HL-60/S4 (cell line): ENCODE measurements around the gene OR10R2.
"Not testable (repeated sequence)": the region's sequence is repeated elsewhere in the genome, so short reads cannot be mapped to it uniquely, and the experiment has no call there.

ENCODE experiments used
- in situ Hi-C: fragments of 300-500 bp; cut with MboI; formaldehyde crosslinking; loops from 2 replicates; pipeline ENCODE4 v1.14.3; 2022; ENCODE audit warnings: low sequenced_read_pairs

OR10R2 gene

GRCh38 chr1:158471920-158472319 lies at the start of gene OR10R2:
Gene OR10R2, plus strand, starts transcription at chr1:158472220. Its CDS starts 106 bp downstream, at chr1:158472326.
- in situ Hi-C loops, result no loop called here

GRCh38 chr1:158425027-158425426 lies 47.0 kb upstream of the OR10R2 start:
- in situ Hi-C loops, result no loop called here

- in situ Hi-C loops, result no loop called here
Measured at GRCh38 chr1:158426137-158426536, 45.9 kb upstream of the OR10R2 start, which contains the start of gene OR10K2. Gene OR10K2, minus strand, starts transcription at chr1:158426237. Its CDS starts 5,371 bp downstream, at chr1:158420866.

GRCh38 chr1:158430163-158430562 lies 41.9 kb upstream of the OR10R2 start:
- in situ Hi-C loops, result not testable (repeated sequence)

GRCh38 chr1:158434741-158435140 lies 37.3 kb upstream of the OR10R2 start:
- in situ Hi-C loops, result no loop called here

- in situ Hi-C loops, result no loop called here
Measured at GRCh38 chr1:158445376-158445775, 26.6 kb upstream of the OR10R2 start.

GRCh38 chr1:158454537-158454936 lies 17.5 kb upstream of the OR10R2 start:
- in situ Hi-C loops, result no loop called here

GRCh38 chr1:158457246-158457645 lies 14.8 kb upstream of the OR10R2 start:
- in situ Hi-C loops, result no loop called here

- in situ Hi-C loops, result no loop called here
Measured at GRCh38 chr1:158458263-158458662, 13.8 kb upstream of the OR10R2 start.

GRCh38 chr1:158461534-158461933 lies 10.5 kb upstream of the OR10R2 start, which contains the start of gene OR10K1:
Gene OR10K1, plus strand, starts transcription at chr1:158461834. Its CDS starts 3,728 bp downstream, at chr1:158465562.
- in situ Hi-C loops, result no loop called here

GRCh38 chr1:158485455-158485854 lies 13.4 kb downstream of the OR10R2 start:
- in situ Hi-C loops, result loop anchor here (25.0 kb wide), 1 partner anchor 498 kb away; the partner anchor contains the start of gene KIRREL1

GRCh38 chr1:158491316-158491715 lies 19.3 kb downstream of the OR10R2 start:
- in situ Hi-C loops, result loop anchor here (25.0 kb wide), 1 partner anchor 504 kb away; the partner anchor contains the start of gene KIRREL1

- in situ Hi-C loops, result loop anchor here (25.0 kb wide), 1 partner anchor 506 kb away; the partner anchor contains the start of gene KIRREL1
Measured at GRCh38 chr1:158493054-158493453, 21.0 kb downstream of the OR10R2 start.

- in situ Hi-C loops, result loop anchor here (25.0 kb wide), 1 partner anchor 507 kb away; the partner anchor contains the start of gene KIRREL1
Measured at GRCh38 chr1:158494796-158495195, 22.8 kb downstream of the OR10R2 start.

GRCh38 chr1:158496374-158496773 lies 24.4 kb downstream of the OR10R2 start:
- in situ Hi-C loops, result loop anchor here (25.0 kb wide), 1 partner anchor 509 kb away; the partner anchor contains the start of gene KIRREL1

GRCh38 chr1:158506369-158506987 lies 34.5 kb downstream of the OR10R2 start:
- in situ Hi-C loops, result no loop called here

- in situ Hi-C loops, result no loop called here
Measured at GRCh38 chr1:158507511-158507910, 35.5 kb downstream of the OR10R2 start.

GRCh38 chr1:158509471-158510156 lies 37.6 kb downstream of the OR10R2 start:
- in situ Hi-C loops, result loop anchor here (10.0 kb wide), 1 partner anchor 485 kb away; no protein-coding TSS in a partner anchor

- in situ Hi-C loops, result loop anchor here (10.0 kb wide), 1 partner anchor 478 kb away; no protein-coding TSS in a partner anchor
Measured at GRCh38 chr1:158516966-158517365, 44.9 kb downstream of the OR10R2 start.

- in situ Hi-C loops, result no loop called here
Measured at GRCh38 chr1:158520021-158520420, 48.0 kb downstream of the OR10R2 start.

- in situ Hi-C loops, result no loop called here
Measured at GRCh38 chr1:158520955-158521665, 49.1 kb downstream of the OR10R2 start.
